IPS-18c (cell line): ENCODE results near the gene SMTNL2.

Experiments used
- H3K4me3 ChIP-seq: 2 replicates; pipeline ENCODE4 v1.7.0; 2013; ENCODE audit warnings: low read depth, mild to moderate bottlenecking, low read length, moderate library complexity; ENCODE audit not compliant: insufficient read depth
- H3K9me3 ChIP-seq: one replicate; pipeline ENCODE4 v1.6.1; 2013; ENCODE audit warnings: mild to moderate bottlenecking, low read length, moderate library complexity; ENCODE audit not compliant: control insufficient read depth, insufficient read depth

Gene SMTNL2

DNA sequence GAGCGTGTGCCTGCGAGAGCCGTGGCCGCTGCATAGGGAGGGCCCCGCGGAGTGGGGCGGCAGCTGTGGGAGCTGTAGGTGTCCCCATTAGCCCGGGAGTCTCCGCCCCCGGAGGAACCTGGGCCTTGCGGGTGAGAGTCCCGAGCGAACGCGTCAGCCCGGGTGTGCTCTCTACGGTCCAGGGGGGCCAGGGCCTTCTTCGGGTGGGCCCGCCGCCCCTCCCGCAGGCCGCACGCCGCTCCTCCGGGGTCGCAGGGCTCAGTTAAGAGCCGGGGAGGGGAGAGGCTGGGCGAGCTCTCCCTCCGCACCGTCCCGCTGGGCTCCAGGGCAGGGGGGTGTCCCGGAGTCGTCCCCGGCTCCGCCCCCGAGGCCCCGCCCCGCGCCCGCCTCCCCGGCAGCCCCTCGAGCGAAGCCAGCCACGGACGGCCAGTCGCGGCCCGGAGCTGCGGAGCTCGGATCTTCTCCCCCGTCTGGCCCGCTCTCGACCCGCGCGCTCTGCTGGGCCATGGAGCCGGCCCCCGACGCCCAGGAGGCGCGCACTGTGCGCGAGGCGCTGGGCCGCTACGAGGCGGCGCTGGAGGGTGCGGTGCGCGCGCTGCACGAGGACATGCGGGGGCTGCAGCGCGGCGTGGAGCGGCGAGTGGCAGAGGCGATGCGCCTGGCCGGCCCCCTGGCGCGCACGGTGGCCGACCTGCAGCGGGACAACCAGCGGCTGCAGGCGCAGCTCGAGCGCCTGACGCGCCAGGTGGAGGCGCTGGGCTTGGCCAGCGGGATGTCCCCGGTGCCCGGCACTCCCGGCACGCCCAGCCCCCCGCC lies at the start of gene SMTNL2:
Gene SMTNL2 (plus strand): TSS at position 429 of the 816 bp plus-strand sequence. CDS start 77 bp downstream, at position 506.
- Histone ChIP-seq H3K4me3 (peak within 1 kb of the TSS; percentile 66), H3K9me3 (no peaks in the 10 kb centered on the region)

DNA sequence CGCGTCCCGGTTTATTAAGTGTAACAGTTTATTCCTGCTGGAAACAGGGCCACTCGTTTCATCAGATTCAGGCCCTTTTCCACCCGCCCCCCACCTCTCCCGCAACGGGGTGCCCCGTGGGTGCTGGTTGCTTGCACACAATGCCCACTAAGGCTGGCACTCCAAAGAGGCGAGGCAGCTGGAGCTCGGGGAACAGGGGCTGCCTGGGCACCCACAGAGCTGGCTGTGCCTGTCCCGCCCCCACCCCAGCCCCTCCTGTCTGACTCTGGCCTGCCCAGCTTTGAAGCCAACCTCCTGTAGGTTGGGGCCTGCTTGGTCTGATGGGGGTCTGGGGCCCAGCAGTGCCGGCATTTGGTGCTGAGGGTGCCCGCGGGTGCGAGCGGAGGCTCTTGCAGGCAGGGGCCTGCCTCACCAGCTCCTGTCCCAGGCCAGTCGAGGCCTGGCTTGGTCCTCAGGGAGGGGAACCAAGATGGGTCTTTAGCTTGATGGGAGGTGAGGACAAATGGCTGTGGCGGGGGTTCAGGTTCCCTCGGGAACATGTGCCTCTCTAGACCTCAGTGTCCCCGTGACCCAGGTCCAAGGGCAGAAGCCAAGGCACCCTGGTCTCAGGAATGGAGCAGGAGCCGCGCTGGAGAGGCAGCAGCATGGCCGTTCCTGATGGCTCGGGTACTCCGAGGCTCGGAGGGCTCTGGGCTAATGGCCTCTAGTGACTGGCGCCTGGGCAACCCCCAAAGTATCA lies 49.2 kb upstream of the SMTNL2 start:
- H3K4me3 ChIP-seq = no peak overlapping the region
- H3K9me3 ChIP-seq = no peaks in the 10 kb centered on the region

DNA sequence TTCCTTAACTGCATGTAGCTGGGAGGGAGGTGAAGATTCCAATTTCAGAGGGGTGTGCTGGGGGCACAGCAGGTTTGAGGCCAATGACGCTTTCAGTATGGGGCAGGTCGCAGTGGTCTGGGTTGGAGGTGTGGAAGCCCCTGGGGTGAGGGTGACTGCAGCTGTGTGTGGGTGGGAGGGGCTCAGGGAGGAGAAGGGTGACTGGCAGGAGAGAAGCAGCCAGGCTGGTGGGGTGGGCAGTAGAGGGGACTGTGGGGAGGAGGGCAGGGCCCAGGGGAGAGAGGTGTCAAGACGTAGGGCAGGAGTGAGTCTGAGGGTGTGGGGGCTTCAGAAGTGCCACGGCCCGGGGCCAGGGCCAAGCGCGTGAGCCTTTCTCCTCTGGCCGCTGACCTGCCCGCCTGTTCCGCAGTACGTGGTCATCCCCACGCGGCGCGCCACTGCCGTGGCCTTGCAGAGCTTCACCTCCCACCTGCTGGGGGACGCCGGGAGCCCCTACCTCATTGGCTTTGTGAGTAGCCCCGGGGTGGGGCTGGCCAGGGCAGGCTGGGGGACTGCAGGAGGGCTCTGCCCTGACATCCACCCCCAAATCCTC lies 48.6 kb upstream of the SMTNL2 start:
- no peak overlapping the region for H3K4me3 ChIP-seq

DNA sequence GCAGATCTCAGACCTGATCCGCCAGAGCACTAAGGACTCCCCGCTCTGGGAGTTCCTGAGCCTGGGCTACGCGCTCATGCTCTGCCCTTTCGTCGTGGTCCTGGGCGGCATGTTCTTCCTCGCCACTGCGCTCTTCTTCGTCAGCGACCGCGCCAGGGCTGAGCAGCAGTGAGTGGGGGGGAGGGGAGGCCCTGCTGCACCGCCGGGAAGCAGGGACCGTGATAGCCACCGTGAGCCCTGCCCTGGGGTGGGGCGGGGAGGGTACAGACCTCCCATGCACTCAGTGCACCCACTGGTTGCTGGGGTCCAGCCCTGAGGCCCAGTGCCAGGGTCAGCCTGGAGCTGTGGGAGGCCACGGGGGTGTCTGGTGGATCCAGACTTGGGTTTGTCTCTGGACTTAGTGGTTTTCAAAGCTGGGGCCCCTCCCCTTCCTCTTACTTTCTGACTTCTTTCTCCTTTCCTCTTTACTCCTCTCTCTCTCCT lies 48.0 kb upstream of the SMTNL2 start:
- Histone ChIP-seq H3K9me3 (no peaks in the 10 kb centered on the region), H3K4me3 (no peak overlapping the region)

More for the DNA sequence above, 48.6 kb upstream of the SMTNL2 start:
- no peaks in the 10 kb centered on the region for H3K9me3 ChIP-seq

DNA sequence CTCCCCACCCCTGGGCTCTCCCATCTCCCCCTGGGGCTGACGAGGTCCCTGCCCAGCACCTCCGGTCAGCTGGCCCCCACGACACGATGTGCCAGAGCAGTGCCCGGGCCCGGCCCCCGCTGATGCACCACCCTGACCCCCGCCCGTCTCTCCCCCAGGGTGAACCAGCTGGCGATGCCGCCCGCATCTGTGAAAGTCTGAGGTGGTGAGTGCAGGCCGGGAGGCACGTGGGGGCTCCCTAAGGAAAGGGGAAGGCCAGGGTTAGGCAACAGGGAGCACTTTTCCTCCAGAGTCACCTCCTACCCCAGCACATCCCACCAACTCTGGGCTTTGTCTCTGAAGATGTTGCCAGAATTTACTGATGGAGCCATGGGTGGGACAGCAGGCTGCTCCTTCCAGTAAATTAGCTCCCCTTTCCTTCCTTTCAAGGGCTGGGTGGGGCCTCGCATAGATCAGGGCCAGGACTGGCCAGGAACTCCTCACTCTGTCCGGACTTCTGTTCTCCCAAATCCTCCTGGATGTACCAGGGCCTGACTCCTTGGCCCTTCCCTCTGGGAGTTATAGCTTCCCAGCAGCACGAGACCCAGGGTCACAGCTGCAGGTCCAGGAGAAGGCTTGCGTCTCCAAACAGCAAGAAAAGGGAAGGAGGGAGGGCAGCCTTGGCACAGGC lies 47.5 kb upstream of the SMTNL2 start:
- Histone ChIP-seq H3K9me3 (no peaks in the 10 kb centered on the region), H3K4me3 (no peak overlapping the region)

DNA sequence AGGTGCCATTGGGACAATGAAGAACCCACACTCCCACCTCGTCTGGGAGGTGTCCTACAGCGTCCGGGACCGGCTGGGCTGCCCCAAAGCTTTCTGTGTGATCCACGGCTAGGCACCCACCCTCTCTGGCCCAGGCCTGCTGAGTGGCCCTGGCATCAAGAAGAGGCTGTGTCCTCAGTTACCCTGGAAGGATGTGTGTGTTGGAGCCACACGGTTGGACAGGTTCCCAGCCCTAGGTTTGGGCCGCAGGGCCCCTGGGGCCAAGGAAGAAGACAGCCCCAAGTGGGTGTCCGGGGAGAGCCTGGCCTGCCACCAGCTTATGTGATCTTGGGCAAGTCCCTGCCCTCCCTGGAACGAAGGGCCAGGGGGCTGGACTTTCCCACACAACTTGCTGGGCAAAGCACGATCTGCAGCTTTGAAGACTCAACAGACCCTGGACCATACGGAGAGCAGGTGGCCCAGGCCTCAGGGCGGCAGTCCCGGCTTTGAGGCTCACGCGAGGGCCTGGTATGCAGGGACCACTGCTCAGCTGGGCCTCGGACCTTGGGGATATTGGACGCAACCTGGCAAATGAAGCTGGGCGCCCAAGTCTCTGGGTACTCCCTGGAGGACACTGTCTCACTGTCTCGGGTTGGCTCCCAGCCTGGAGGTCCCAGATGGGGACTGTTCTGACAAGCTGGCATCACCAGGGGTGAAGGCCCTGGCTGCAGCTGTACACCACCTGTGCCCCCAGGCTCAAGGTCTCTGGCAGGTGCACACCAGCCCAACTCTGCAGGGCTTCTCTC lies 46.7 kb upstream of the SMTNL2 start:
- no peak overlapping the region for H3K4me3 ChIP-seq

DNA sequence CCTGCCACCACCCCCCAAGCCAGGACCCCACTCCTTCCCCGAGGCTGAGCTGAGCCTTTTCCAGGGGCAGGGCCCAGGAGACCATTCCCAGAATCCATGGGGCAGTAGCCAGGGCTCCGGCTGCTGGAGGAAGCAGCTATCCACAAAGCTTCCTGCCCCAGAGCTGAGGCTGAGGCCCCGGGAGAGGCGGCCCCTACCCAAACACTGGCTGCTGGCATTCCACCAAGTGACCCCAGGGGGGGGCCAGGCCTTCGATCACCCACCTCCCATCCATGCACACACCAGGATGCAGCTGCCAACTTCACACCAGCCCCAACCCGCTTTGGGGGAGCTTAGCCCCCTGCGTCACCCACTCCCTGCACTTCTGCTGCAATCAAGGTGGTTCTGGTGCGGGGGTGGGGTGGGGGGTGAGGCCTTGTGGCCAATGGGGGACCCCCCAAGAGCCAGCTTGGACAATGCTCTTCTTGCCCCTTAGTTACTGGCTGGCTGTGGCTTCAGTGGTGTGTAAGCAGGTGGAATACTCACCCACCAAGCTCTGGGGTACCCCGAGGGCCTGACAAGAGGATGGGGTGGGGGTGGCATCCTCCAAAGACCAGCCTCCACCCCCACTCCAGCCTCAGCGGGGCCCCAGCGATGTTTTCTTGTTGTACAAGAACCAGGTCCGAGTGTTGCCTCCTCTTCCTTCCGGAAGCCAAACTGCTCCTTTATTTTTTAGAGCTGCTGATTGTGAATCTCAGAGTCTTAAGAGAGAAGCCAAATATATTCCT lies 45.9 kb upstream of the SMTNL2 start:
- Histone ChIP-seq H3K4me3 (no peak overlapping the region), H3K9me3 (no peaks in the 10 kb centered on the region)

More for the DNA sequence above, 46.7 kb upstream of the SMTNL2 start:
- H3K9me3 ChIP-seq = no peaks in the 10 kb centered on the region

DNA sequence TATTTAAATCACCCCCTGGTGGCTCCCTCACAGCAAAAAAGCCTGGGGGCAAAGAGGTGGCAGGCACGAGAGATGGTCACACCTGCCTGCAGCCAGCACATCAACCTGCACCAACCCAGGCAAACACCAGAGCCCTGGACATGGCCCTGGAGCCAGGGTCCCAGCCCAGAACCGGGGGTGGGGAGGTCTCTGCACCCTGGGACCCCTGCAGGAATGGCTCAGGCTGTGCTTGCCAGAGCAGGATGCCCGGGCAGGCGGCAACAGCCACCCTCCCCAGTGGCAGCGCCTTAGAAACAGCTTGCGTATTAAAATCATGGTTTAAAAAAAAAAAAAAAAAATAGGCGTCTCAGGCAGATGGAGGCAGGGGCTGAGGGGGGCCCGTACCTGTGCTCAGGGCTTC lies 45.3 kb upstream of the SMTNL2 start:
- no peak overlapping the region for H3K4me3 ChIP-seq

DNA sequence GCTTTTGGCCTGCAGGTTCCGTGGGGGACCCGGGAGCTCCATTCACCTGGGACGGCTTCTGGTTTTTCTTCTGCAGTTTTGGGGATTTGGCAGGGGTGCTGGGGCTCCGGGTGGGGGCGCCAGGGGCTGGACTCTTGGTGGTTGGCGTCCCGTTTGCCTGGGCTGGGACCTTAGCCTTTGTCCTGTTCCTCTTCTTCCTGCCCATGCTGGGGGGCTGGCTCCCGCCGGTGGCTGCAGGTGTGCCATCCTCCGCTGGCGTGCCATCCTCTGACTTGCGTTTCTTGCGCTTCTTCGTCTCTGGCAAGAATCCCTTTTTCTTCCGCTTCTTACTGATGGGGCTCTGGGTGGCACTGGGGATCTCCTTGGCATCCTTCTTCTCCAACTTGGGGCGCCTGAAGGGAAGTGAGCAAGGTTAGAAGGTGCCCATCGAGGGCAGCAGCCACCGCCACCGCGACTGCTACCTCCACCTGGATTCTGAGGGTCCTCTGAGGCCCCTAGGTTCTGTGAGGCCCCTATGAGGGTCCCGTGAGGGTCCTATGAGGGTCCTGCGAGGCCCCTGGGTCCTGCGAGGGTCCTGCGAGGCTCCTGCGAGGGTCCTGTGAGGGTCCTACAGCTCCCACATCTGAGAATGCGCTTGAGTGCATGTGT lies 44.6 kb upstream of the SMTNL2 start:
- no peaks in the 10 kb centered on the region for H3K9me3 ChIP-seq
- no peak overlapping the region for H3K4me3 ChIP-seq

More for the DNA sequence above, 45.3 kb upstream of the SMTNL2 start:
- no peaks in the 10 kb centered on the region for H3K9me3 ChIP-seq

DNA sequence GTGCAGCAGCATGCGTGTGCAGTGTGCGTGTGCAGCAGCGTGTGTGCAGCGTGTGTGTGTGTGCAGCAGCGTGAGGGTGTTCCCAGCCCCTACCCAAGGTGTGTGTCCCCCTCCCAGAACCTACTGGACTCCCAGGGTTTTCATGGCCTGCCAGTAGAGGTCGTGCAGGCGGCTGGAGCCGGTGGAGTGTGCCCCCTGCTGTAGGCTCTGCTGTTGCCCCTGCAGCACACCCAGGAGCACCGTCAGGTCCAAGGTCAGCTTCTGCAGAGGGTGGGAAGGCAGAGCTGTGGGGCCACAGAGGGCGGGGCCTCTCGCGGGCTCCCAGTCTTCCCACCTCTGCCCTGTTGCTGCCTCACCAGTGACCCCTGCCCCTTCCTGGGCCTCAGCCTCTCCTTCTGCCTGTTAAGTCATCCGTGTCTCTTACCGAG lies 44.1 kb upstream of the SMTNL2 start:
- Histone ChIP-seq H3K4me3 (no peak overlapping the region), H3K9me3 (no peaks in the 10 kb centered on the region)

DNA sequence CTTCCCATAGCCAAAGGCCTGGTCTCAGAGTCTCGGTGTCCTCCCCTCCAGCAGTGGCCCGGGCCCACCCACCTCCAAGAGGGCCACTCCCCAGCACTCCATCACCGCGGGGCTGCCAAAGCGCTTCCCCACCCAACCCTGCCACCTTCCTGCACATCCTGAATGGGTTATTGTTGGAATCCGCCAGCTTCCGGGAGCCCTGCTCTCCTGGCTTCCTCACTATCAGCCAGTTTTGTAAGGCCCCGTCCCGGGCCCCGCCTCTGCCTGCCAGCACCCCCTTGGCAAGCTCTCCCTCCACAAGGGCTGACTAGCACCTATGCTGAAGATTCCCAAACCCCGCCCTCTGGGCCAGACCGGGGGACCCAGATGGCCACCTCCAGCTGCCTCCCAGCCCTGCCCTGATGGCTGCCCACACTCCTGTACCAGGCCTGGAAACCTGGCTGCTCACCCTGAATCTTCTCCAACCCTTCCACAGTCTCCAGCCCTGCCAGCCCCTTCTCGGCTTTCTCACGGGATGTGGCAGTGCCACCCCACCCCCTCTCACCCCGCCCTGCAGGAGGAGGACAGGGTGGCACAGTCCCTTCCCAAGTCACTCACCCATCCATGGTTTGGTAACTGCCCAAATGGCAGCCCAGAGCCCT lies 43.5 kb upstream of the SMTNL2 start:
- H3K9me3 ChIP-seq = no peaks in the 10 kb centered on the region
- H3K4me3 ChIP-seq = no peak overlapping the region

DNA sequence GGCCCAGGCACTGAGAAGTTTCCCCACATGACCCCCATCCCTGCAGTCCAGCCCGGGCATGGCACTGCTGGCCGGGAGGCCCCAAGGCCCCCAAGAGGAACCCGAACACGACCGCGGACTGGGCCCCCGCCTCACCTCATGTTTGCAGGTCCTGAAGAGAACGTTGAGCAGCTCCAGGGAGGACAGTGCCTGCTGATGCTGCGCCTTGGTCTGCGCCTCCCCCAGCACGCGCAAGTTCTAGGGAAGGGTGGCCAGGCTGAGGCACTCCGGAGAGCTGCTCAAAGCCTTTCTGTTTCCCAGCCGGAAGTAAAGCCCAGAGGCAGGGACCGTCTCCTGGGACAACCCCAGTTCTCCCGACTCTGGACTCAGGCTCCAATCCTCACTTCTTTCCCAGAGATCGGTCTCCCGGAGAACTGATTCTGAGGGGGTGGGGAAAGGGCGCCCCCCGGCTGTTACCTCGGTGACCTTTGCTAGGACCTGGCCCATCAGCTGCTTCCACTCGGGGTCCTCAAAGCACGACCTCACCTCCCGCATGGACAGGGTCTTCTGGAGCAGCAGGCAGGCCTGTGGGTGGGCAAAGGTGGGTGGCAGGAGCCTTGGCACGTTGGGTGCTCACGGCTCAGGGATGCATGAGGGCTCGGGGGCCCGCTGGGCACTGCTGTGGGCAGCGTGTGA lies 42.9 kb upstream of the SMTNL2 start:
- Histone ChIP-seq H3K9me3 (no peaks in the 10 kb centered on the region), H3K4me3 (no peak overlapping the region)

DNA sequence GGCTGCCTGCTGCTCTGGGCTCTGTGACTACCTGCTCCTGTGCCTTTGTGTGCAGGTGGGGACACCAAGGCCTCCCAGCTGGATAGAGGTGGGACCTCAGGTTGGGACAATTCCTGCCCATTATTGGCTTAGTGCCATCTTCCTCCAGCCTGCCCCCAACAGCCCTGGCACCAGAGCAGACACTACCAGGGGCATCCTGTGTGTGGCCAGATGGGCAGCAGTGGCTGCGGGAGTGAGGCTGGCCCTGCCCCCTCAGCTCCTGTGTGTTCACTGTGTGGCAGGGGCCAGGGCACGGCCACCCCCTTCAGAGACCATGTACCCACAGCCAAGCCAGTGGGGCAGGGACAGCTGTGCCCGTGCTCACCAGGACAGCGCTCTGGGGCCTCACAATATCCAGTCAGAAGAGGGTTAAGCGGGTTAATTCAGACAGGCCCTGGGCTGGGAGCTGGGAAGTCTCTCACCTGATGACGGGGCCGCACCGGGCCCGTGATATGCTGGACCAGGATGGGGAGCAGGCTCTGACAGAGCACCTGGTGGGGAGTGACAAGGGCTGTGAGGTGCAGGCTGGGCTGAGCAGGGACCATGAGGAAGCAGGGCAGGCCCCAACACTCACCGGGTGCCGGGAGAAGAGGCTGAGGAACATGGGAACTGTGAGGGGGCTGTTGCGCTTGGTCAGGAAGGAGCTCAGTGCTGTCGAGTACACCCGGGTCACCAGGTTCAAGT lies 42.2 kb upstream of the SMTNL2 start:
- Histone ChIP-seq H3K4me3 (no peak overlapping the region; the same call in 1 of the 2 replicates), H3K9me3 (no peaks in the 10 kb centered on the region)

DNA sequence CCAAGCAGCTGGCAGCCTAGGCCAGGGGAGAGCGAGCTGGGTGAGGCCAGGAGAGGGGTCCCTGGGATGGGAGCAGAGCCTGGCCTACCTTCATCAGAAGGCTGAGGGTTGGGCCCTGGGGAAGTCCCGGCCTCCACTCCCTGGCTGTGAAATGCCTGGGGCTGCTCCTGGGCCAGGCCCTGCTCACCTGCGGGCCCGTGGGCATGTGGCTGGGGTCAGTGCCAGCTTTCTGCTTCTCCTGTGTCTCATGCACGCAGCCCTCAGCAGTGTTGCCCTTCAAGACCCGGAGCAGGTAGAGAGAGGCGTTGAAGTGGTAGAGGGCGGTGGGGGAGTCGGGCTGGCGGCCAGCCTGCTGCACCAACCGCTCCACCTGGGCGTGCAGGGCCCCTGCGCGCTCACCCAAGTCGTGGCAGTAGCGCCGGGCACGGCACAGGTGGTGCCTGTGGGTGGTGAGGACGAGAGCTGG lies 41.6 kb upstream of the SMTNL2 start:
- Histone ChIP-seq H3K4me3 (no peak overlapping the region), H3K9me3 (no peaks in the 10 kb centered on the region)
